Measurements from ENCODE around the gene RIPOR1.
"Not testable (repeated sequence)": the region's sequence is repeated elsewhere in the genome, so short reads cannot be mapped to it uniquely, and the experiment has no call there.

RIPOR1 gene

DNA sequence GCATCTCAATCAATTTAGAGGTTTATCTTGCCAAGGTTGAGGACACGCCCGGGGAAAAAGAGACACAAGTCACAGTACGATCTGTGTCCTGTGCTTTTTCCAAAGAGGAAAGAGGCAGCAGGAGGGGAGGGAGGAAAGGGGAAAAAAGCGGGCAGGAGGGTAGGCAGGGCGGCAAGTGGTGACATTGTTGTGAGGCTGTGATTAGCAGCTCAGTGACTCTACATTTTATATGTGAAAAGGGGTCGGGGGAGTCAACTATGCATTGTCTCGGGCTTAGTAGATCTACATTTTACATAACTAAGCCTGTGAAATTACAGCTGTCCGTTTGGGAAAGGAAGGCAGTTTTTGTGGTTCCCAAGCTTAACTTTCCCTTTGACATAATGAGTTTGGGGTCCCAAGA, 22.2 kb upstream of the RIPOR1 start:
- no peaks in the 10 kb centered on the region for H4K20me1 ChIP-seq (ENCODE audit: insufficient read depth, low read length)
- H3K4me2 ChIP-seq (ENCODE audit: low read length) = no peak overlapping the region
- no peaks in the 10 kb centered on the region for H3K9me2 ChIP-seq (ENCODE audit: low read depth, low read length)
- no peaks in the 10 kb centered on the region for H3K79me2 ChIP-seq (ENCODE audit: insufficient read depth, low read length)
- no peak overlapping the region for H3K9ac ChIP-seq (ENCODE audit: low read length)
- H3K27ac ChIP-seq (ENCODE audit: low read depth, low read length, poor library complexity, severe bottlenecking) = no peak overlapping the region
- H3K9me3 ChIP-seq (ENCODE audit: low read length) = no peaks in the 10 kb centered on the region
- H3K4me3 ChIP-seq (ENCODE audit: low read depth, low read length, poor library complexity, severe bottlenecking) = no peak overlapping the region
- no peaks in the 10 kb centered on the region for H3K36me3 ChIP-seq (ENCODE audit: insufficient read depth, low read length)
- peaks cover 13% of the 10 kb centered on the region for H3K4me1 ChIP-seq (ENCODE audit: insufficient read depth, low read length, severe bottlenecking)
- H3K27me3 ChIP-seq (ENCODE audit: insufficient read depth, low read length) = no peaks in the 10 kb centered on the region
- TF ChIP-seq, protein P1, sequence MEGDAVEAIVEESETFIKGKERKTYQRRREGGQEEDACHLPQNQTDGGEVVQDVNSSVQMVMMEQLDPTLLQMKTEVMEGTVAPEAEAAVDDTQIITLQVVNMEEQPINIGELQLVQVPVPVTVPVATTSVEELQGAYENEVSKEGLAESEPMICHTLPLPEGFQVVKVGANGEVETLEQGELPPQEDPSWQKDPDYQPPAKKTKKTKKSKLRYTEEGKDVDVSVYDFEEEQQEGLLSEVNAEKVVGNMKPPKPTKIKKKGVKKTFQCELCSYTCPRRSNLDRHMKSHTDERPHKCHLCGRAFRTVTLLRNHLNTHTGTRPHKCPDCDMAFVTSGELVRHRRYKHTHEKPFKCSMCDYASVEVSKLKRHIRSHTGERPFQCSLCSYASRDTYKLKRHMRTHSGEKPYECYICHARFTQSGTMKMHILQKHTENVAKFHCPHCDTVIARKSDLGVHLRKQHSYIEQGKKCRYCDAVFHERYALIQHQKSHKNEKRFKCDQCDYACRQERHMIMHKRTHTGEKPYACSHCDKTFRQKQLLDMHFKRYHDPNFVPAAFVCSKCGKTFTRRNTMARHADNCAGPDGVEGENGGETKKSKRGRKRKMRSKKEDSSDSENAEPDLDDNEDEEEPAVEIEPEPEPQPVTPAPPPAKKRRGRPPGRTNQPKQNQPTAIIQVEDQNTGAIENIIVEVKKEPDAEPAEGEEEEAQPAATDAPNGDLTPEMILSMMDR (IDR thresholded peaks at IDR 0.05; ENCODE audit: low read length) = no peak
- TF ChIP-seq EZH2 (IDR thresholded peaks at IDR 0.05; ENCODE audit: borderline replicate concordance, low read length) = no peak
- no peak overlapping the region for H2AFZ ChIP-seq (ENCODE audit: low read length)
- H3F3A ChIP-seq (ENCODE audit: insufficient read depth, low read length) = no peaks in the 10 kb centered on the region

DNA sequence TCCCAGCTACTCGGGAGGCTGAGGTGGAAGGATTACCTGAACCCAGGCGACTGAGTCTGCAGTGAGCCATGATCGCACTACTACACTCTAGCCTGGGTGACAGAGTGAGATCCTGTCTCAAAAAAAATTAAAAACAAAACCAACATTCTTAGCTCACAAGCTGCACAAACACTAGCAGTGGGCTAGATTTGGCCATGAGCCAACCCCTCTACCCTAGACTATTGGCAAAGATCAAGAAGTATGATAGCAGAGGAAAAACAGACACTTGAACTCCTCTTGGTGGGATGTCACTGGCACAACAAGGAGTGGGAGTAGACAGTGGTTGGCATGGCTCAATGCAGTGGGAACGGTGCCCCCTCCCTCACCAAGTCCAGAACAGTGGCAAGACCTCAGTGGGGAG, 19.6 kb upstream of the RIPOR1 start:
- Histone ChIP-seq H3K27ac (ENCODE audit: low read depth, low read length, poor library complexity, severe bottlenecking) (no peak overlapping the region), H3K4me1 (ENCODE audit: insufficient read depth, low read length, severe bottlenecking) (peaks cover 8% of the 10 kb centered on the region), H3K9me2 (ENCODE audit: low read depth, low read length) (no peaks in the 10 kb centered on the region), H4K20me1 (ENCODE audit: insufficient read depth, low read length) (no peaks in the 10 kb centered on the region), H3K27me3 (ENCODE audit: insufficient read depth, low read length) (no peaks in the 10 kb centered on the region), H3K4me3 (ENCODE audit: low read depth, low read length, poor library complexity, severe bottlenecking) (no peak overlapping the region), H3K79me2 (ENCODE audit: insufficient read depth, low read length) (no peaks in the 10 kb centered on the region), H3F3A (ENCODE audit: insufficient read depth, low read length) (no peaks in the 10 kb centered on the region), H3K4me2 (ENCODE audit: low read length) (no peak overlapping the region), H3K9me3 (ENCODE audit: low read length) (no peaks in the 10 kb centered on the region), H3K9ac (ENCODE audit: low read length) (no peak overlapping the region), H2AFZ (ENCODE audit: low read length) (no peak overlapping the region), H3K36me3 (ENCODE audit: insufficient read depth, low read length) (no peaks in the 10 kb centered on the region)
- no peak for TF ChIP-seq EZH2 (IDR thresholded peaks at IDR 0.05; ENCODE audit: borderline replicate concordance, low read length)
- TF ChIP-seq, protein P1 (IDR thresholded peaks at IDR 0.05; ENCODE audit: low read length) = no peak

DNA sequence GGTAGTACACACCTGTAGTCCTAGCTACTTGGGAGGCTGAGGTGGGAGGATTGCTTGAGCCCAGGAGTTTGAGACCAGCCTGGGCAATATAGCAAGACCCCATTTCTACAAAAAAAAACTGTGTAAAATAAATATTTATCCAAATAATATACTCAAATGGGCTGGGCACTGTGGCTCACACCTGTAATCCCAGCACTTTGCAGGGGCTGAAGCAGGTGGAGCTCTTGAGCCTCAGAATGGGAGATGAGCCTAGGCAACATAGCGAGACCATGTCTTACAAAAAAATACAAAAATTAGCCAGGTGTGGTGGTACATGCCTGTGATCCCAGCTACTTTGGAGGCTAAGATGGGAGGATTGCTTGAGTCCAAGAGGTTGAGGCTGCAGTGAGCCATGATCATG, 14.7 kb upstream of the RIPOR1 start:
- H3K4me2 ChIP-seq (ENCODE audit: low read length); H3K27ac ChIP-seq (ENCODE audit: low read depth, low read length, poor library complexity, severe bottlenecking): not testable (repeated sequence)

DNA sequence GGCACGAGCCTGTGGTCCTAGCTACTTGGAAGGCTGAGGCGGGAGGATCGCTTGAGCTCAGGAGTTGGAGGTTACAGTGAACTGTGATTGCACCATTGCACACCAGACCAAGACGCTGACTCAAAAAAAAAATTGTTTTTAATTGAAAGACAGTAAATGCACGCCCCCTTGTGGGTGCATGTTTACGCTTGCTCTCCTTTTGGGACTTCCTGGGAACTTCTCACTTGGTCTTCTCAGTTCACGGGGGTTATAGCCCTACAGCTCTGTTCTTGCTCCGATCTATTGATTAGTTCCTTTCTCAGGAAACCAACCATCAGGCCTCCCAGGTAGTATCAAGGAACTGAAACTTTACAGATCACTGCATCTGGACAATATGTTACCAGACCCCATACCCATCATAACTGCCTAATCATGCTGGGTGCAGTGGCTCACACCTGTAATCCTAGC, 14.2 kb upstream of the RIPOR1 start:
- Histone ChIP-seq H3K9ac (ENCODE audit: low read length) (no peak overlapping the region), H3K27ac (ENCODE audit: low read depth, low read length, poor library complexity, severe bottlenecking) (no peak overlapping the region), H3F3A (ENCODE audit: insufficient read depth, low read length) (no peaks in the 10 kb centered on the region), H3K9me2 (ENCODE audit: low read depth, low read length) (no peaks in the 10 kb centered on the region), H2AFZ (ENCODE audit: low read length) (no peak overlapping the region), H4K20me1 (ENCODE audit: insufficient read depth, low read length) (no peaks in the 10 kb centered on the region), H3K4me2 (ENCODE audit: low read length) (no peak overlapping the region), H3K79me2 (ENCODE audit: insufficient read depth, low read length) (no peaks in the 10 kb centered on the region), H3K4me1 (ENCODE audit: insufficient read depth, low read length, severe bottlenecking) (peaks cover 21% of the 10 kb centered on the region), H3K27me3 (ENCODE audit: insufficient read depth, low read length) (no peaks in the 10 kb centered on the region; the same call in 1 of the 2 replicates), H3K36me3 (ENCODE audit: insufficient read depth, low read length) (no peaks in the 10 kb centered on the region), H3K9me3 (ENCODE audit: low read length) (no peaks in the 10 kb centered on the region), H3K4me3 (ENCODE audit: low read depth, low read length, poor library complexity, severe bottlenecking) (no peak overlapping the region)
- no peak for TF ChIP-seq EZH2 (IDR thresholded peaks at IDR 0.05; ENCODE audit: borderline replicate concordance, low read length)
- TF ChIP-seq, protein P1 (IDR thresholded peaks at IDR 0.05; ENCODE audit: low read length) = peak; percentile 62; the same call in 1 of the 2 replicates

More for the DNA sequence above, 14.7 kb upstream of the RIPOR1 start:
- H3K27me3 ChIP-seq (ENCODE audit: insufficient read depth, low read length); H3K36me3 ChIP-seq (ENCODE audit: insufficient read depth, low read length); H3K9ac ChIP-seq (ENCODE audit: low read length); H3K9me3 ChIP-seq (ENCODE audit: low read length); H4K20me1 ChIP-seq (ENCODE audit: insufficient read depth, low read length); H2AFZ ChIP-seq (ENCODE audit: low read length); H3K9me2 ChIP-seq (ENCODE audit: low read depth, low read length); H3K79me2 ChIP-seq (ENCODE audit: insufficient read depth, low read length); H3K4me3 ChIP-seq (ENCODE audit: low read depth, low read length, poor library complexity, severe bottlenecking); H3F3A ChIP-seq (ENCODE audit: insufficient read depth, low read length): not testable (repeated sequence)
- peaks cover 21% of the 10 kb centered on the region for H3K4me1 ChIP-seq (ENCODE audit: insufficient read depth, low read length, severe bottlenecking)
